Measurements from ENCODE around the gene P2RX7. TPM values are rescaled to one million over a fixed set of nuclear protein-coding genes. Genes with fewer than 3 reads are reported as not detected.

Gene P2RX7
- total and polyA plus RNA-seq, 2 donors (not counting 3 experiments of a cell fraction or from before 2014, with no cell fraction given), result 1.3 to 8.1 TPM

- peaks cover 28% of the 10 kb centered on the region for H3K4me1 ChIP-seq (ENCODE audit: control insufficient read depth, extremely low read depth, insufficient read depth, low read length)
- no peaks in the 10 kb centered on the region for H4K20me1 ChIP-seq (replicated peaks; ENCODE audit: control insufficient read depth, extremely low read depth, insufficient read depth, low read length)
- TF ChIP-seq EZH2 (IDR thresholded peaks at IDR 0.05; ENCODE audit: borderline replicate concordance, low read depth, low read length, severe bottlenecking) (no peak), MYC (IDR thresholded peaks at IDR 0.05; ENCODE audit: low read depth, low read length) (no peak), JUN (IDR thresholded peaks at IDR 0.05; ENCODE audit: borderline replicate concordance, insufficient read depth, insufficient read length, low read depth) (no peak), MAX (IDR thresholded peaks at IDR 0.05; ENCODE audit: insufficient read depth, insufficient read length) (no peak), CTCF (IDR thresholded peaks at IDR 0.05; ENCODE audit: extremely low read depth in 1 of 2, insufficient read depth in 1 of 2, low read depth in 1 of 2, low read length in 2 of 2) (no peak), FOS (IDR thresholded peaks at IDR 0.05; ENCODE audit: borderline replicate concordance, insufficient read depth, low read length) (no peak)
- H3K9me3 ChIP-seq (replicated peaks; ENCODE audit: control insufficient read depth, insufficient read depth, low read length), result no peaks in the 10 kb centered on the region
- no peak overlapping the region for H2AFZ ChIP-seq (ENCODE audit: low read depth, low read length)
- no peak overlapping the region for H3K9ac ChIP-seq (replicated peaks; ENCODE audit: extremely low read depth, insufficient read depth, low read length)
- intact Hi-C loops (cut with micrococcal nuclease) (no loop called here), dilution Hi-C loops (cut with MboI; ENCODE audit: extremely low pct_ligation_motif_present, low sequenced_read_pairs) (no loop called here)
- POLR2A ChIA-PET, result no interaction called here
- BruUV-seq (replicated peaks), result no TSS peak
- no peaks in the 10 kb centered on the region for H3K9me1 ChIP-seq (replicated peaks; ENCODE audit: control insufficient read depth, extremely low read depth, insufficient read depth, low read length)
- DNase-seq (ENCODE audit: low read depth, low spot score), result no peak
- H3K4me2 ChIP-seq (ENCODE audit: insufficient read depth, low read length), result no peak overlapping the region
- H3K4me3 ChIP-seq (replicated peaks in 1 of 3; ENCODE audit: insufficient read depth in 1 of 3, low read depth in 1 of 3, low read length in 3 of 3), result no peak overlapping the region
- CTCF ChIA-PET, result interaction anchor here (2.0 kb wide), 1 partner anchor 9 kb away, joined by 6 read pairs; no protein-coding TSS in a partner anchor
- no peak for FAIRE-seq
- no peaks in the 10 kb centered on the region for H3K27me3 ChIP-seq (ENCODE audit: control insufficient read depth in 2 of 2, insufficient read depth in 2 of 2, low read length in 2 of 2)
- H3K27ac ChIP-seq (ENCODE audit: insufficient read depth, low read depth, low read length), result no peak overlapping the region
- no peaks in the 10 kb centered on the region for H3K36me3 ChIP-seq (ENCODE audit: control insufficient read depth in 2 of 2, extremely low read depth in 1 of 2, insufficient read depth in 2 of 2, low read length in 2 of 2)
- no peaks in the 10 kb centered on the region for H3K79me2 ChIP-seq (ENCODE audit: control insufficient read depth, insufficient read depth, low read length)
Measured at GRCh38 chr12:121184984-121185889, 52.6 kb downstream of the P2RX7 start.

Measured in endothelial cell of umbilical vein (primary cell).